CD4-positive, alpha-beta T cell treated with Interleukin-17A for 4 hours (primary cell): ENCODE measurements around the gene TEX2.
"Not testable (repeated sequence)": the region's sequence is repeated elsewhere in the genome, so short reads cannot be mapped to it uniquely, and the experiment has no call there.

ENCODE experiments used
- DNase-seq: peaks from one replicate; pipeline ENCODE4 v3.0.0-alpha.2; 2020; ENCODE audit warnings: mixed read lengths

The TEX2 gene

GRCh38 chr17:64238449-64238848 is 24.6 kb downstream of the TEX2 start:
- not testable (repeated sequence) for DNase-seq

GRCh38 chr17:64236827-64237403 is 26.1 kb downstream of the TEX2 start:
- DNase-seq = no peak

- DNase-seq = no peak
Observed at GRCh38 chr17:64234961-64235360, 28.1 kb downstream of the TEX2 start.

- no peak for DNase-seq
Observed at GRCh38 chr17:64232466-64233262, 30.4 kb downstream of the TEX2 start.

- no peak for DNase-seq
Observed at GRCh38 chr17:64231567-64232141, 31.4 kb downstream of the TEX2 start.

- no peak for DNase-seq
Observed at GRCh38 chr17:64230791-64231408, 32.2 kb downstream of the TEX2 start.

- DNase-seq = no peak
Observed at GRCh38 chr17:64229815-64230728, 33.0 kb downstream of the TEX2 start.

GRCh38 chr17:64226132-64226531 is 36.9 kb downstream of the TEX2 start:
- DNase-seq = no peak

GRCh38 chr17:64225410-64225809 is 37.6 kb downstream of the TEX2 start:
- no peak for DNase-seq

- no peak for DNase-seq
Observed at GRCh38 chr17:64223931-64224629, 39.0 kb downstream of the TEX2 start.

GRCh38 chr17:64223283-64223682 is 39.8 kb downstream of the TEX2 start:
- no peak for DNase-seq

GRCh38 chr17:64221679-64222078 is 41.4 kb downstream of the TEX2 start:
- DNase-seq = no peak

GRCh38 chr17:64220604-64221003 is 42.5 kb downstream of the TEX2 start:
- DNase-seq = not testable (repeated sequence)

- no peak for DNase-seq
Observed at GRCh38 chr17:64219571-64219970, 43.5 kb downstream of the TEX2 start.

- DNase-seq = peak; percentile 32
Observed at GRCh38 chr17:64218066-64218465, 45.0 kb downstream of the TEX2 start.

GRCh38 chr17:64217249-64217691 is 45.8 kb downstream of the TEX2 start:
- no peak for DNase-seq

- no peak for DNase-seq
Observed at GRCh38 chr17:64216338-64217248, 46.5 kb downstream of the TEX2 start.

- DNase-seq = no peak
Observed at GRCh38 chr17:64216000-64216337, 47.1 kb downstream of the TEX2 start.

GRCh38 chr17:64214950-64215349 is 48.1 kb downstream of the TEX2 start:
- no peak for DNase-seq

- DNase-seq = no peak
Observed at GRCh38 chr17:64213995-64214811, 48.9 kb downstream of the TEX2 start.
